HG02678 (cell line): ENCODE measurements around the gene CPXM2.

ENCODE experiments used
- ATAC-seq: cut with Tn5 transposase; IDR thresholded peaks from one replicate; pipeline ENCODE4 v1.9.1; 2021; ENCODE audit warnings: mild to moderate bottlenecking, moderate library complexity; ENCODE audit not compliant: unreplicated experiment

Gene CPXM2

GRCh38 chr10:123852411-123852951 is 39.1 kb downstream of the CPXM2 start:
- no peak for ATAC-seq

- ATAC-seq = peak; percentile 82
Observed at GRCh38 chr10:123848564-123849457, 42.8 kb downstream of the CPXM2 start.

- no peak for ATAC-seq
Observed at GRCh38 chr10:123847686-123848432, 43.7 kb downstream of the CPXM2 start.

- ATAC-seq = no peak
Observed at GRCh38 chr10:123843835-123844234, 47.8 kb downstream of the CPXM2 start.

GRCh38 chr10:123842692-123843385 is 48.8 kb downstream of the CPXM2 start:
- no peak for ATAC-seq

GRCh38 chr10:123841560-123841959 is 50.0 kb downstream of the CPXM2 start:
- ATAC-seq = no peak

- ATAC-seq = no peak
Observed at GRCh38 chr10:123841115-123841514, 50.5 kb downstream of the CPXM2 start.

- ATAC-seq = no peak
Observed at GRCh38 chr10:123840714-123841113, 50.9 kb downstream of the CPXM2 start.

GRCh38 chr10:123838596-123839310 is 52.9 kb downstream of the CPXM2 start:
- no peak for ATAC-seq

- no peak for ATAC-seq
Observed at GRCh38 chr10:123837756-123838155, 53.9 kb downstream of the CPXM2 start.

- ATAC-seq = no peak
Observed at GRCh38 chr10:123836418-123837145, 55.0 kb downstream of the CPXM2 start.

- ATAC-seq = peak; percentile 94
Observed at GRCh38 chr10:123835575-123835974, 56.0 kb downstream of the CPXM2 start.

GRCh38 chr10:123833170-123833850 is 58.3 kb downstream of the CPXM2 start:
- ATAC-seq = no peak

- no peak for ATAC-seq
Observed at GRCh38 chr10:123831259-123831658, 60.3 kb downstream of the CPXM2 start.

GRCh38 chr10:123821136-123821535 is 70.5 kb downstream of the CPXM2 start:
- no peak for ATAC-seq

GRCh38 chr10:123809632-123810031 is 82.0 kb downstream of the CPXM2 start:
- no peak for ATAC-seq

GRCh38 chr10:123808906-123809305 is 82.7 kb downstream of the CPXM2 start:
- ATAC-seq = no peak

- ATAC-seq = no peak
Observed at GRCh38 chr10:123808286-123808685, 83.3 kb downstream of the CPXM2 start.

GRCh38 chr10:123807444-123808035 is 84.1 kb downstream of the CPXM2 start:
- no peak for ATAC-seq
